Measurements from ENCODE around the gene PCDH15. TPM values are rescaled to one million over a fixed set of nuclear protein-coding genes. Genes with fewer than 3 reads are reported as not detected.
A peak's percentile ranks its signal among the peaks of the same experiment; 100 is the strongest.

PCDH15 gene
- total and polyA plus RNA-seq, 2 of the 8 experiments (the other 6 are each of a cell fraction or from before 2014, with no cell fraction given): 0.11 TPM; not detected in 1

DNA sequence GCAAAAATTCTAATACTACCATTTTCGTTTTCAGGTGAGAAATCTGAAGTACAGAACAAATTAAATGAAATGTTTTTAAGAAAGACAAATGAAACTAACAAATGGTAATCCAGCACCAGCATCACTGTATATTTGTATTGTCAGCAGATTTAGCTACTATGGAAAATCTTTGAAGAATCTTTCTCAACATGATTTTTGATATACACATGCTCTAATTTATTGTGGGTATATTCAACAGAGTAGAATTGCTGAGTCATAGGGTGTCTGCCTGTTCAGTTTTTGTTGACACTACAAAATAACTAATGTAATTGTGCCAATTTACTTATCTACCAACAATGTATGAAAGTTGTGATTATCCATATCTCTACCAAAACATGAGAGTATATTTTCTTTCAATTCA is 437.6 kb downstream of the PCDH15 start:
- 67% methylated on average over 1 of the region's 1 CpG; no CpG with 5 or more reads in 1 of the 2 experiments for WGBS, 2 experiments (ENCODE audit: extremely low coverage in 1 of 2, insufficient coverage in 1 of 2, insufficient read length in 1 of 2, insufficient replicate concordance in 2 of 2, low coverage in 1 of 2, low lambda C conversion rate in 2 of 2, missing lambda C conversion rate in 1 of 2)
- Histone ChIP-seq H3K36me3 (ENCODE audit: control insufficient read depth in 2 of 4, insufficient read depth in 4 of 4, low read length in 3 of 4) (no peaks in the 10 kb centered on the region), H4K5ac (ENCODE audit: insufficient read length, low read depth, low read length) (no peak overlapping the region), H4K20me1 (replicated peaks in 1 of 2; ENCODE audit: control insufficient read depth in 1 of 2, insufficient read depth in 2 of 2, low read length in 2 of 2) (no peaks in the 10 kb centered on the region), H2BK20ac (ENCODE audit: low read length) (no peak overlapping the region), H2BK120ac (replicated peaks; ENCODE audit: low read depth, low read length) (no peak overlapping the region), H2BK15ac (ENCODE audit: low read length) (no peak overlapping the region), H3K9me3 (ENCODE audit: insufficient read depth in 2 of 2, low read depth in 1 of 2, low read length in 1 of 2) (no peaks in the 10 kb centered on the region), H3K79me1 (ENCODE audit: low read depth, low read length) (no peaks in the 10 kb centered on the region), H3K23me2 (ENCODE audit: low read depth, low read length) (no peaks in the 10 kb centered on the region), H3K27me3 (replicated peaks in 1 of 4; ENCODE audit: control insufficient read depth in 3 of 4, extremely low read depth in 1 of 4, insufficient read depth in 3 of 4, low read length in 3 of 4) (no peaks in the 10 kb centered on the region), H3K18ac (ENCODE audit: extremely low read depth, low read length) (no peak overlapping the region), H3K79me2 (ENCODE audit: control insufficient read depth in 1 of 2, insufficient read depth in 2 of 2, low read length in 2 of 2) (no peaks in the 10 kb centered on the region), H4K91ac (replicated peaks; ENCODE audit: insufficient read length, low read length) (no peak overlapping the region), H2BK12ac (ENCODE audit: low read depth, low read length) (no peak overlapping the region), H3K4me3 (ENCODE audit: extremely low read depth in 1 of 4, insufficient read depth in 2 of 4, low read depth in 3 of 4, low read length in 4 of 4) (no peak overlapping the region), H3K4me2 (ENCODE audit: insufficient read depth in 1 of 2, low read depth in 2 of 2, low read length in 2 of 2) (no peak overlapping the region), H2AK5ac (ENCODE audit: low read depth, low read length) (no peak overlapping the region), H3K27ac (ENCODE audit: low read depth, low read length) (no peak overlapping the region), H2AFZ (ENCODE audit: low read length) (no peak overlapping the region), H3K9ac (replicated peaks in 1 of 4; ENCODE audit: extremely low read depth in 1 of 4, low read depth in 3 of 4, low read length in 3 of 4) (no peak overlapping the region), H4K8ac (ENCODE audit: extremely low read depth, insufficient read depth, low read length) (no peak overlapping the region), H3K14ac (ENCODE audit: insufficient read length) (no peak overlapping the region), H3K4ac (replicated peaks; ENCODE audit: insufficient read length, low read depth, low read length) (no peak overlapping the region), H3K56ac (replicated peaks; ENCODE audit: insufficient read length, low read depth, low read length) (no peak overlapping the region), H2BK5ac (ENCODE audit: low read depth, low read length) (no peak overlapping the region), H3K4me1 (replicated peaks in 1 of 4; ENCODE audit: control insufficient read depth in 3 of 4, insufficient read depth in 4 of 4, low read length in 3 of 4) (no peaks in the 10 kb centered on the region), H3K23ac (ENCODE audit: insufficient read length) (no peak overlapping the region)
- CTCF ChIA-PET (ENCODE audit: partially characterized antibody): no interaction called here
- DNase-seq (ENCODE audit: low read depth in 1 of 2, low spot score in 2 of 2) (no peak), FAIRE-seq (no peak)
- POLR2A ChIA-PET (ENCODE audit: partially characterized antibody): no interaction called here
- TF ChIP-seq TAF1 (IDR thresholded peaks at IDR 0.05; ENCODE audit: low read depth, low read length) (no peak), SP4 (IDR thresholded peaks at IDR 0.05; ENCODE audit: low read length) (no peak), BCL11A (IDR thresholded peaks at IDR 0.05; ENCODE audit: low read depth in 2 of 2, low read length in 2 of 2) (no peak), TAF7 (optimal IDR thresholded peaks at IDR 0.05; ENCODE audit: borderline replicate concordance, low read depth, low read length) (no peak), POLR2A (IDR thresholded peaks at IDR 0.05; ENCODE audit: control extremely low read depth in 1 of 2, low read depth in 2 of 2, low read length in 2 of 2) (no peak), POU5F1 (IDR thresholded peaks at IDR 0.05; ENCODE audit: low read depth, low read length) (no peak), CHD1 (IDR thresholded peaks at IDR 0.05; ENCODE audit: low read depth, low read length) (no peak), CBX8 (IDR thresholded peaks at IDR 0.05; ENCODE audit: borderline replicate concordance, low read depth, low read length) (no peak), JUN (IDR thresholded peaks at IDR 0.05; ENCODE audit: low read depth, low read length) (no peak), BACH1 (IDR thresholded peaks at IDR 0.05; ENCODE audit: low read length) (peak; percentile 55), MAFK (IDR thresholded peaks at IDR 0.05; ENCODE audit: low read depth, low read length) (peak; percentile 55; the same call in 1 of the 2 replicates), TBP (IDR thresholded peaks at IDR 0.05; ENCODE audit: low read depth, low read length) (no peak), PHF8 (conservative IDR thresholded peaks at IDR 0.05; ENCODE audit: low read depth, low read length) (no peak), JUND (IDR thresholded peaks at IDR 0.05; ENCODE audit: low read length) (no peak), SRF (IDR thresholded peaks at IDR 0.05; ENCODE audit: low read depth, low read length) (no peak), SP2 (IDR thresholded peaks at IDR 0.05; ENCODE audit: low read length) (no peak)
